K562 (cell line): ENCODE data around the gene NUDT21. TPM values are rescaled to one million over a fixed set of nuclear protein-coding genes. Genes with fewer than 3 reads are reported as not detected.

Experiments
- ATAC-seq: fragments of 200-7000 bp; cut with Tn5 transposase; 3 replicates; pipeline ENCODE4 v1.9.1; 2020; ENCODE audit warnings: moderate library complexity
- BruUV-seq: library from RNA; stranded (reverse); fragments of 400-500 nt; replicated peaks from 2 replicates; lab custom pipeline; 2021; lab: Mats Ljungman, UMichigan
- CTCF ChIA-PET: fragments of 300-600 bp; formaldehyde crosslinking; extraction: SDS; loops from one replicate; lab custom pipeline; 2021; ENCODE audit warnings: low intra/inter-chr PET ratio; lab: Yijun Ruan, JAX
- POLR2A ChIA-PET: fragments of 300-600, 350-650 bp; sonication (Branson Sonifier 250); formaldehyde crosslinking; extraction: SDS; loops from one replicate; lab custom pipeline; 2021; ENCODE audit warnings: antibody characterized with exemption, inconsistent platforms; lab: Yijun Ruan, JAX
- DNase-seq, 4 experiments: peaks; one replicate each; pipeline versions ENCODE4 v3.0.0 to v3.0.0-alpha.2; 2011 to 2018; ENCODE audit warnings: low spot score in 3 of 4, mixed read lengths in 3 of 4; ENCODE audit errors: extremely low read depth in 1 of 4
- FAIRE-seq: peaks from 2 replicates; lab custom pipeline; 2011; peaks lifted over from hg19 to GRCh38; lab: Jason Lieb, UNC
- H2AFZ ChIP-seq: 2 replicates; pipeline ENCODE4 v1.6.0; 2011; ENCODE audit warnings: low read depth, low read length, control low read depth, inconsistent platforms
- H3K27ac ChIP-seq: fragments of 200-600 bp; 3 replicates; pipeline ENCODE4 v1.8.0; 2011; ENCODE audit warnings: low read depth, mild to moderate bottlenecking, control low read depth, inconsistent platforms, low read length, moderate library complexity, mixed read lengths; ENCODE audit errors: extremely low read depth
- H3K27me3 ChIP-seq, 2 experiments: fragments of 300-600 bp in 1 of 2; 2 replicates in 1 of 2; 3 replicates in 1 of 2; pipeline versions ENCODE4 v1.6.0 to v1.8.0; 2011; ENCODE audit warnings: inconsistent platforms in 2 of 2, low read length in 2 of 2, mild to moderate bottlenecking in 1 of 2, mixed read lengths in 1 of 2, moderate library complexity in 1 of 2; ENCODE audit not compliant: control insufficient read depth in 2 of 2, insufficient read depth in 2 of 2
- H3K36me3 ChIP-seq: fragments of 300-600 bp; 3 replicates; pipeline ENCODE4 v1.8.0; 2011; ENCODE audit warnings: mild to moderate bottlenecking, low read length, inconsistent platforms; ENCODE audit not compliant: control insufficient read depth, insufficient read depth
- H3K4me1 ChIP-seq, 2 experiments: fragments of 200-600 bp in 1 of 2; replicated peaks in 1 of 2; 2 replicates in 1 of 2; 3 replicates in 1 of 2; pipeline versions ENCODE4 v1.5.1 to v1.8.0; 2011; ENCODE audit warnings: inconsistent platforms in 2 of 2, low read length in 2 of 2, mild to moderate bottlenecking in 1 of 2, mixed read lengths in 1 of 2, moderate library complexity in 1 of 2; ENCODE audit not compliant: control insufficient read depth in 2 of 2, insufficient read depth in 2 of 2
- H3K4me2 ChIP-seq: 2 replicates; pipeline ENCODE4 v1.6.1; 2011; ENCODE audit warnings: low read length, control low read depth, inconsistent platforms, mixed read lengths; ENCODE audit not compliant: insufficient read depth
- H3K4me3 ChIP-seq: fragments of 200-600 bp; sonication (generic), shearing (Covaris generic); 2 replicates; pipeline ENCODE4 v1.5.1; 2016; ENCODE audit warnings: control low read depth, inconsistent platforms
- H3K79me2 ChIP-seq: fragments of 200-600 bp; 3 replicates; pipeline ENCODE4 v1.8.0; 2011; ENCODE audit warnings: low read length, inconsistent platforms; ENCODE audit not compliant: control insufficient read depth, insufficient read depth
- H3K9ac ChIP-seq, 2 experiments: 2 replicates each; pipeline versions ENCODE4 v1.6.0 to v1.6.1; 2011; ENCODE audit warnings: low read depth in 2 of 2, low read length in 2 of 2, control low read depth in 1 of 2, inconsistent platforms in 1 of 2, mild to moderate bottlenecking in 1 of 2, mixed read lengths in 1 of 2; ENCODE audit not compliant: insufficient read depth in 1 of 2
- H3K9me1 ChIP-seq: one replicate; pipeline ENCODE4 v1.6.0; 2011; ENCODE audit warnings: inconsistent platforms, mild to moderate bottlenecking, low read length, moderate library complexity; ENCODE audit not compliant: control insufficient read depth, insufficient read depth
- H3K9me3 ChIP-seq: replicated peaks from 2 replicates; pipeline ENCODE4 v1.5.1; 2011; ENCODE audit warnings: low read depth, low read length, inconsistent platforms; ENCODE audit not compliant: control insufficient read depth, insufficient read depth
- H4K20me1 ChIP-seq: replicated peaks from 2 replicates; pipeline ENCODE4 v1.6.1; 2011; ENCODE audit warnings: low read length, inconsistent platforms, mixed read lengths; ENCODE audit not compliant: control insufficient read depth, insufficient read depth
- ESRRB ChIP-seq: fragments of 250-450 bp; sonication (Bioruptor Pico); IDR thresholded peaks from 2 replicates; pipeline ENCODE4 v1.5.0; 2020; ENCODE audit warnings: mild to moderate bottlenecking, moderate library complexity, borderline replicate concordance
- FOXJ3 ChIP-seq: sonication (generic); formaldehyde crosslinking; IDR thresholded peaks from 2 replicates; pipeline ENCODE4 v1.4.0; 2020; ENCODE audit warnings: mild to moderate bottlenecking, missing genetic modification reagents
- FOXK2 ChIP-seq, 2 experiments: fragments of 450-650 bp; IDR thresholded peaks in 1 of 2; conservative IDR thresholded peaks in 1 of 2; 2 replicates each; pipeline ENCODE4 v1.6.1; 2016; ENCODE audit warnings: low read depth in 2 of 2, mild to moderate bottlenecking in 1 of 2
- ILF3 ChIP-seq: fragments of 450-650 bp; IDR thresholded peaks from 2 replicates; pipeline ENCODE4 v1.6.1; 2018; ENCODE audit warnings: antibody characterized with exemption, mild to moderate bottlenecking, moderate library complexity, borderline replicate concordance
- KDM2B ChIP-seq: fragments of 250-450 bp; sonication (Bioruptor Pico); IDR thresholded peaks from 2 replicates; pipeline ENCODE4 v1.8.0; 2021; ENCODE audit warnings: mild to moderate bottlenecking, moderate library complexity
- MCM5 ChIP-seq: fragments of 450-650 bp; IDR thresholded peaks from 2 replicates; pipeline ENCODE4 v1.6.1; 2016; ENCODE audit warnings: low read depth
- NELFE ChIP-seq: IDR thresholded peaks from 2 replicates; pipeline ENCODE4 v1.6.1; 2011; ENCODE audit warnings: mild to moderate bottlenecking; ENCODE audit not compliant: insufficient read depth, insufficient read length
- TEAD2 ChIP-seq: fragments of 450-650 bp; IDR thresholded peaks from 2 replicates; pipeline ENCODE4 v1.6.1; 2016; ENCODE audit warnings: missing genetic modification characterization, control low read depth, missing compliant biosample characterization
- ZFP30 ChIP-seq: fragments of 250-450 bp; sonication (Bioruptor Pico); IDR thresholded peaks from 2 replicates; pipeline ENCODE4 v1.8.0; 2022; ENCODE audit warnings: moderate library complexity, mild to moderate bottlenecking, inconsistent platforms, borderline replicate concordance
- ZNF184 ChIP-seq: sonication (generic); formaldehyde crosslinking; IDR thresholded peaks from 2 replicates; pipeline ENCODE4 v1.5.0; 2020; ENCODE audit warnings: missing genetic modification reagents
- ZNF263 ChIP-seq: sonication (generic); formaldehyde crosslinking; IDR thresholded peaks from 2 replicates; pipeline ENCODE4 v1.8.0; 2022; ENCODE audit warnings: mild to moderate bottlenecking, missing genetic modification reagents, borderline replicate concordance
- ZNF75A ChIP-seq: fragments of 450-650 bp; formaldehyde crosslinking; IDR thresholded peaks from 2 replicates; pipeline ENCODE4 v1.4.0; 2020; ENCODE audit warnings: mild to moderate bottlenecking
- ZNF830 ChIP-seq: fragments of 250-450 bp; sonication (Bioruptor Pico); IDR thresholded peaks from 2 replicates; pipeline ENCODE4 v1.5.0; 2021; ENCODE audit warnings: mild to moderate bottlenecking
- WGBS: fragments of 100-300 bp; shearing (Covaris generic); methylation state at CpG from one replicate; pipeline ENCODE4 v1.1.6; 2016; ENCODE audit warnings: low coverage, mixed read lengths; ENCODE audit not compliant: insufficient coverage; ENCODE audit errors: missing lambda C conversion rate; 5-methylcytosine and 5-hydroxymethylcytosine counted together
- in situ Hi-C: fragments of 300-500 bp; cut with MboI; formaldehyde crosslinking; loops from 4 replicates; pipeline ENCODE4 v1.15.0; 2018; ENCODE audit warnings: inconsistent platforms, mixed read lengths
- intact Hi-C: fragments of 100-400 bp; cut with micrococcal nuclease; formaldehyde crosslinking; loops from 2 replicates; pipeline ENCODE4 v1.14.2; 2022
- polyA plus RNA-seq, 8 experiments: library from polyadenylated mRNA; depleted of rRNA in 4 of 8; stranded (reverse) in 5 of 8; unstranded in 3 of 8; fragments of >200 nt; fragmentation: Nextera tagmentation in 2 of 8; fragmentation: Illumina TruSeq in 1 of 8; extraction: Ambion mirVana in 2 of 8; extraction: Trizol in 1 of 8; gene quantifications; 2 replicates each; pipeline versions ENCODE4 v1.2.1 to v1.2.3, GENCODE V29; 2011 to 2014; ENCODE audit warnings: inconsistent platforms in 1 of 8, missing spikeins in 1 of 8
- total RNA-seq, 7 experiments: library from RNA; depleted of rRNA in 6 of 7; stranded (reverse); fragments of >200 nt in 6 of 7; fragmentation: Illumina TruSeq in 2 of 7; extraction: Trizol in 2 of 7; gene quantifications; 2 replicates each; pipeline versions ENCODE4 v1.2.1 to v1.2.3, GENCODE V29; 2011 to 2021; ENCODE audit warnings: low replicate concordance in 1 of 7
- TF ChIP-seq, protein P1 (sequence below): fragments of 450-650 bp; IDR thresholded peaks from 2 replicates; pipeline ENCODE4 v1.6.1; 2017; ENCODE audit warnings: mild to moderate bottlenecking, moderate library complexity
- TF ChIP-seq, protein P2 (sequence below): fragments of 450-650 bp; formaldehyde crosslinking; IDR thresholded peaks from 2 replicates; pipeline ENCODE4 v1.4.0; 2022; ENCODE audit warnings: missing genetic modification characterization
- TF ChIP-seq, protein P3 (sequence below): sonication (generic); formaldehyde crosslinking; IDR thresholded peaks from 2 replicates; pipeline ENCODE4 v1.8.0; 2023; ENCODE audit warnings: mild to moderate bottlenecking, missing genetic modification reagents
- TF ChIP-seq, protein P4 (sequence below): sonication (generic); formaldehyde crosslinking; IDR thresholded peaks from 2 replicates; pipeline ENCODE4 v1.8.1; 2023; ENCODE audit warnings: mild to moderate bottlenecking, missing genetic modification reagents
- TF ChIP-seq, protein P5 (sequence below): sonication (generic); formaldehyde crosslinking; IDR thresholded peaks from 2 replicates; pipeline ENCODE4 v1.8.0; 2022; ENCODE audit warnings: mild to moderate bottlenecking, low read depth, missing genetic modification reagents

Gene NUDT21
- total and polyA plus RNA-seq, 9 of the 15 experiments (the other 6 are each of a cell fraction or from before 2014, with no cell fraction given) = 62.4 to 218 (median 121) TPM

DNA sequence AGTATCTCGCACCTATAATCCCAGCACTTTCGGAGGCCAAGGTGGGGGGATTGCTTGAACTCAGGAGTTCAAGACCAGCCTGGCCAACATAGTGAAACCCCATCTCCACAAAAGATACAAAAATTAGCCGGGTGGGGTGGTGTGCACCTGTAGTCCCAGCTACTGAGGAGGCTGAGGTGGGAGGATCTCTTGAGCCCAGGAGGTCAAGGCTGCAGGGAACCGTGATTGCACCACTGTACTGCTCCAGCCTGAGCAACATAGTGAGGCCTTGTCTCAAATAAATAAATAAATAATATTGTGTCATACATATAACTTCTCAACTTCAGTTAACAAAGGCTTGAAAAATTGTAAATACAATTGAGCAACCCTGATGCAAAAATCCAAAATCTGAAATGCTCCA, 34.0 kb downstream of the NUDT21 start:
- H3K4me1 ChIP-seq = peaks cover 7 to 37% of the 10 kb centered on the region in 2 experiments
- ATAC-seq (no peak), FAIRE-seq (no peak), DNase-seq (no peak)
- ChIA-PET POLR2A (interaction anchor here (0.7 to 1.7 kb wide), 2 partner anchors 17 to 59 kb away, joined by 3 to 7 read pairs; no protein-coding TSS in a partner anchor), CTCF (no interaction called here)
- H3K27ac ChIP-seq = no peak overlapping the region
- in situ Hi-C loops (no loop called here), intact Hi-C loops (no loop called here)
- H4K20me1 ChIP-seq = peaks cover 8% of the 10 kb centered on the region
- H3K4me3 ChIP-seq = no peak overlapping the region
- peaks cover 91% of the 10 kb centered on the region for H3K79me2 ChIP-seq
- no peaks in the 10 kb centered on the region for H3K9me1 ChIP-seq
- no peak overlapping the region for H2AFZ ChIP-seq
- no peaks in the 10 kb centered on the region for H3K27me3 ChIP-seq
- no peak overlapping the region for H3K9ac ChIP-seq
- H3K9me3 ChIP-seq = no peaks in the 10 kb centered on the region
- H3K4me2 ChIP-seq = no peak overlapping the region
- 91% methylated on average over 4 of the region's 4 CpGs for WGBS
- no TSS peak for BruUV-seq
- H3K36me3 ChIP-seq = peaks cover 23% of the 10 kb centered on the region
- TF ChIP-seq ZNF75A = no peak
- TF ChIP-seq ZNF830 (CRISPR knock-in tag) = no peak
- no peak for TF ChIP-seq FOXK2 (conservative IDR thresholded peaks at IDR 0.05 in 1 of 2, IDR thresholded peaks at IDR 0.05 in 1 of 2; ENCODE audit: low read depth in 2 of 2)
- no peak for TF ChIP-seq ZNF263
- no peak for TF ChIP-seq ZNF184 (CRISPR knock-in tag)
- no peak for TF ChIP-seq NELFE
- TF ChIP-seq, protein P1, sequence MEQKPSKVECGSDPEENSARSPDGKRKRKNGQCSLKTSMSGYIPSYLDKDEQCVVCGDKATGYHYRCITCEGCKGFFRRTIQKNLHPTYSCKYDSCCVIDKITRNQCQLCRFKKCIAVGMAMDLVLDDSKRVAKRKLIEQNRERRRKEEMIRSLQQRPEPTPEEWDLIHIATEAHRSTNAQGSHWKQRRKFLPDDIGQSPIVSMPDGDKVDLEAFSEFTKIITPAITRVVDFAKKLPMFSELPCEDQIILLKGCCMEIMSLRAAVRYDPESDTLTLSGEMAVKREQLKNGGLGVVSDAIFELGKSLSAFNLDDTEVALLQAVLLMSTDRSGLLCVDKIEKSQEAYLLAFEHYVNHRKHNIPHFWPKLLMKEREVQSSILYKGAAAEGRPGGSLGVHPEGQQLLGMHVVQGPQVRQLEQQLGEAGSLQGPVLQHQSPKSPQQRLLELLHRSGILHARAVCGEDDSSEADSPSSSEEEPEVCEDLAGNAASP = no peak
- TF ChIP-seq, protein P2, sequence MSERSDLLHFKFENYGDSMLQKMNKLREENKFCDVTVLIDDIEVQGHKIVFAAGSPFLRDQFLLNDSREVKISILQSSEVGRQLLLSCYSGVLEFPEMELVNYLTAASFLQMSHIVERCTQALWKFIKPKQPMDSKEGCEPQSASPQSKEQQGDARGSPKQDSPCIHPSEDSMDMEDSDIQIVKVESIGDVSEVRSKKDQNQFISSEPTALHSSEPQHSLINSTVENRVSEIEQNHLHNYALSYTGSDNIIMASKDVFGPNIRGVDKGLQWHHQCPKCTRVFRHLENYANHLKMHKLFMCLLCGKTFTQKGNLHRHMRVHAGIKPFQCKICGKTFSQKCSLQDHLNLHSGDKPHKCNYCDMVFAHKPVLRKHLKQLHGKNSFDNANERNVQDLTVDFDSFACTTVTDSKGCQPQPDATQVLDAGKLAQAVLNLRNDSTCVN (CRISPR knock-in tag) = no peak
- TF ChIP-seq, protein P3, sequence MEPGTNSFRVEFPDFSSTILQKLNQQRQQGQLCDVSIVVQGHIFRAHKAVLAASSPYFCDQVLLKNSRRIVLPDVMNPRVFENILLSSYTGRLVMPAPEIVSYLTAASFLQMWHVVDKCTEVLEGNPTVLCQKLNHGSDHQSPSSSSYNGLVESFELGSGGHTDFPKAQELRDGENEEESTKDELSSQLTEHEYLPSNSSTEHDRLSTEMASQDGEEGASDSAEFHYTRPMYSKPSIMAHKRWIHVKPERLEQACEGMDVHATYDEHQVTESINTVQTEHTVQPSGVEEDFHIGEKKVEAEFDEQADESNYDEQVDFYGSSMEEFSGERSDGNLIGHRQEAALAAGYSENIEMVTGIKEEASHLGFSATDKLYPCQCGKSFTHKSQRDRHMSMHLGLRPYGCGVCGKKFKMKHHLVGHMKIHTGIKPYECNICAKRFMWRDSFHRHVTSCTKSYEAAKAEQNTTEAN (CRISPR knock-in tag) = no peak
- no peak for TF ChIP-seq ESRRB (CRISPR knock-in tag)
- TF ChIP-seq ZFP30 (CRISPR knock-in tag) = no peak
- no peak for TF ChIP-seq TEAD2 (tag)
- no peak for TF ChIP-seq MCM5
- no peak for TF ChIP-seq FOXJ3 (CRISPR knock-in tag)
- TF ChIP-seq, protein P4, sequence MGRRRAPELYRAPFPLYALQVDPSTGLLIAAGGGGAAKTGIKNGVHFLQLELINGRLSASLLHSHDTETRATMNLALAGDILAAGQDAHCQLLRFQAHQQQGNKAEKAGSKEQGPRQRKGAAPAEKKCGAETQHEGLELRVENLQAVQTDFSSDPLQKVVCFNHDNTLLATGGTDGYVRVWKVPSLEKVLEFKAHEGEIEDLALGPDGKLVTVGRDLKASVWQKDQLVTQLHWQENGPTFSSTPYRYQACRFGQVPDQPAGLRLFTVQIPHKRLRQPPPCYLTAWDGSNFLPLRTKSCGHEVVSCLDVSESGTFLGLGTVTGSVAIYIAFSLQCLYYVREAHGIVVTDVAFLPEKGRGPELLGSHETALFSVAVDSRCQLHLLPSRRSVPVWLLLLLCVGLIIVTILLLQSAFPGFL (CRISPR knock-in tag) = no peak
- no peak for TF ChIP-seq KDM2B (CRISPR knock-in tag)
- no peak for TF ChIP-seq ILF3
- TF ChIP-seq, protein P5, sequence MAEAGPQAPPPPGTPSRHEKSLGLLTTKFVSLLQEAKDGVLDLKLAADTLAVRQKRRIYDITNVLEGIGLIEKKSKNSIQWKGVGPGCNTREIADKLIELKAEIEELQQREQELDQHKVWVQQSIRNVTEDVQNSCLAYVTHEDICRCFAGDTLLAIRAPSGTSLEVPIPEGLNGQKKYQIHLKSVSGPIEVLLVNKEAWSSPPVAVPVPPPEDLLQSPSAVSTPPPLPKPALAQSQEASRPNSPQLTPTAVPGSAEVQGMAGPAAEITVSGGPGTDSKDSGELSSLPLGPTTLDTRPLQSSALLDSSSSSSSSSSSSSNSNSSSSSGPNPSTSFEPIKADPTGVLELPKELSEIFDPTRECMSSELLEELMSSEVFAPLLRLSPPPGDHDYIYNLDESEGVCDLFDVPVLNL (CRISPR knock-in tag) = no peak
